HG02973 (cell line): ENCODE results near the gene MYL6B.
"Not testable (repeated sequence)": the region's sequence is repeated elsewhere in the genome, so short reads cannot be mapped to it uniquely, and the experiment has no call there.

Source experiments
- ATAC-seq: cut with Tn5 transposase; IDR thresholded peaks from one replicate; pipeline ENCODE4 v1.9.1; 2021; ENCODE audit warnings: moderate library complexity; ENCODE audit not compliant: unreplicated experiment

The MYL6B gene

DNA sequence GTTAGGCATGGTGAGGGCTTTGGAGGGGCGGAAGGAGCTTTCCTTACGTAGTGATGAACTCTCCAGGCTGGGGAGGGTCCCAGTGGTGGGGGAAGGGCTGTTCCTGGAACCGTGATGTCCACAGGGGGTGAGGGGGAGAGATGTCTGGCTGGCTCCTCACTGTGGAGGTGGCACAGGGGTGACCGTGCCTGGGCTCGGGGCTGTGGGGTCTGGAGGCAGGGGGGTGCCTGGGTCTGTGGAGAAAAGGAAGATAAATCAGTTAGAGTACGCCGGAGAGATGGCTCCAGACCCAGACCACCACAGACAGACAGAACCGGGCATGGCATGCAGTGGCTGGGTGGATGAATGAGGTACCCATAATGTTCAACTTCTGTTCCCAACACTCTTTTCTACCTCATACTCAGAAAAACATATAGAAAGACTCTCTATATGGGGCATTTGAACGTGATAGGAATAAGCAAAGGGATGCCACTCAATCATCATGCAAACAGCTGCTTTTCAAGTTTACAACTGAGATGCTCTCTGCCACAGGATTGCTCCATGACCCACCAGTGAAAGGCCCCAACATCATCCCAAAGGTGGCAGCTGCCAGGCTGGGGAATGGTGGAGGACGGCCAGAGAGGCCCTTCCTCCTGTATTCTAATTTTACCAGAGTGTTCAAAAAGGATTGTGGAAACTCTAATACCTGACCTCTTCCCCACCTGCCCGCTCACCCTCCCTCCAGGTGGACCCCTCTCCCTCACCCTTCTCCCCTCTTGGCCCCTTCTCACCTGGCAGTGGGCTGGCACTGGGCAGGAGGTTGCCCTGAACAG is 11.4 kb downstream of the MYL6B start:
- ATAC-seq = no peak

DNA sequence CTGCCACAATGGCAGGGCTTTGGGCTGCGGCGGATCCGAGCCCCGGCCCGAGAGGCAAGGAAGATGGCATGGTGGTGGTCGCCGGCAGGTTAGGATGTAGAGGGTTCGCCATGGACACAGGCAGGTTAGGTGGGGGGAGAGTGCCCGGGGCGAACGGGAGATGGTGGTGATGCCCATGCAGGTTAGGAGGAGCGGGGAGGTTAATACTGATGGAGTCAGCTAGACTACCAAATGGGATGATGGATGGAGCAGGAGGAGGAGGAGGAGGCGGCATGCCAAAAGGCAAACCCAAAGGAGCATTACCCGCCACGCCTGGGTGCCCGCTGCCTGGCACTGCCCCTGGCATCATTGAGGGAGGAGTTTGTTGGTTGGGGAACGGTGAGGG is 11.9 kb downstream of the MYL6B start:
- no peak for ATAC-seq

DNA sequence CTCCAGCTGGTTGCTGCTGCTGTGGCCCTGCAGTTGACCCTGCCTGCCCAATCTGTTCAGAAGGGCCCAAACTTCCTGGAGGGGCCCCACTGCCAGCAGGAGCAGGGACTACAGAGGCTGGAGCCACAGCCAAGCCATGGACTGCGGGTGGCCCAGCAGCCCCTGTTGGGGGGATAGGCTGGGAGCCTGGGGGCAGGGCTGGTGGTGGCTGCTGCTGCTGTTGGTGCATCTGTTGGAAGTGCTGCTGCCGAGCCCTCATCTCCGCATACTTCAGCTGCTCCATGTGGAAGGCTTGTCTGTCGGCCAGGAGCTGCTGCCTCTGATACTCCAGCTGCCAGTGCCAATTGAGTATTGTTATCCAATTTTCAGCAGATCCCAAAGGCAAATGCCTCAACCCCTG is 13.0 kb downstream of the MYL6B start:
- ATAC-seq = no peak

DNA sequence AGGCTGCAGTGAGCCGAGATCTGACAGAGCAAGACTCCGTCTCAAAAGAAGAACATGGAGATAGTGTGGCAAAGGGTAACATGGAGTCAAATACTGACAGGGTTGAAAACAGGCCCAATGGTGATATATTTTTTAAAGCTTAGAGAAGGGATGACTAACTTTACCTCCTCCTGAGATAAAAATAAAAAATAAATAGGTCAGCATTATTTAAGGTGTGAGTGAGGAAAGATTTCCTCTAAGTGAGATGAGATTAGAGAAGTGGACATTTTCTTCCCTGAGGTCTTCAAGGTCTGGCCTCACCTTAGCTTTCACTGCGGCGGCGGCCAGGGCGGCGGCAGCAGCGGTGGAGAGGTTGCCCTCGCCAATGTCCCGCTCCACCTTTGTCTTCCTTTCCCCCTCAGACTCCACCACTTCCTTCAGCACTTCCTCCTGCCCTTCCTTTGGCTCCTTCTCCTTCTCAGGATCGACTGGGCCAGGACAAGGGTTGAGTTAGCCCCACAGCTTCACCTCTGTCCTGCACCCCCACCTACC is 16.9 kb downstream of the MYL6B start:
- ATAC-seq = no peak

DNA sequence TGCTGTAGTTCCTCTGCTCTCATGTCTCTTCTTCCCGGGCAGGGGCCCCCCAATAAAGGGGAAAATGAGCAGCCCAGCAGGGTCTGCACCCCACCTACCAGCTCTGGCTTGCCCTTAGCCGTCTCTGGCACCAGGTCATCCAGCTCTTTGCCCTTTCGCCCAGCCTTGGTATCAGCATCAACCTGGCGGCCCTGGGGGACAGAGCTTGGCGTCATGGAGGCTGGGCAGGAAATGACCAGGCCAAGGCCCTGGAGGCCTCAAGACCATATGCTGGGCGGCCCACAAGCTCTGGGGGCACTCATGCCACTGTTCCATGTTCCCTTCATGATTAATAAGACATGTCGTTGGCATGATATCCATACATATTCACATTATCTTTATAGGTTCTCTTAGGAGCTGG is 20.5 kb downstream of the MYL6B start:
- ATAC-seq = no peak

DNA sequence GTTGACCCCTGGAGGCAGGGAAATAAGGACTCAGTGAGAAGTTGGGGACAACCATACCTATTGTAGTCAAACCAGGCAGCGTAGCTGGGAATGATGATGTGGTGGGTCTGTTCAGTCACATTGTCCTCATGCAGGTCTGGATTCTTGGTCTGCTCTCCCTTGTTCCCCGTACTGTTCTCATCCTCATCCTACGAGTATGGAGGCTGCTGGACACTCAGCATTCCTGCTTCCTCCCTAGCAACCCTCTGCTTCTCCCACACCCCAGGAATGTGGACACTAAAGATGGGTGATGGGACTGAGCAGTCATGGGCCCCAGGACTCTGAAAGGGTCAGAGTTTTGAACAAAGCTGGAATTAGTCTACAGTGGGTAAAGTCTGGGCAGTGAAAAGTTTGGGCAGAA is 26.0 kb downstream of the MYL6B start:
- no peak for ATAC-seq

DNA sequence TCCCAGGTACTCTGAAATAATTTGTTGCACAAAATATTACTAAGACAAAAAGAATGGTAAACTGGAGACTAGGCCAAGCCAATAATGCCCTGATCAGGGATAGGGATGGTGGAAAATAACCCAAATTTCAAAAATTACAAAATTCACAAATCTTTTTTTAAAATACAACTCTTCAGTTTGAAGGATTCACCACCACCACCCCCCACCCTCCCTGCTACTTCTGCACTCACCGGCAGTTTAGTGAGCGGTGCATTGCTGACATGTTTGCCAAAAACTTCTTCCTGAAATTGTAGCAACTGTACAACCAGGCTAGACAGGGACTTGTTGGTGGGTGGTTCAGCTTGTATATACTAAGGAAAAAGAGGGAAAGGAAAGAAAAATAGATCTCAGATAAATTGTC is 34.6 kb downstream of the MYL6B start:
- ATAC-seq = no peak

DNA sequence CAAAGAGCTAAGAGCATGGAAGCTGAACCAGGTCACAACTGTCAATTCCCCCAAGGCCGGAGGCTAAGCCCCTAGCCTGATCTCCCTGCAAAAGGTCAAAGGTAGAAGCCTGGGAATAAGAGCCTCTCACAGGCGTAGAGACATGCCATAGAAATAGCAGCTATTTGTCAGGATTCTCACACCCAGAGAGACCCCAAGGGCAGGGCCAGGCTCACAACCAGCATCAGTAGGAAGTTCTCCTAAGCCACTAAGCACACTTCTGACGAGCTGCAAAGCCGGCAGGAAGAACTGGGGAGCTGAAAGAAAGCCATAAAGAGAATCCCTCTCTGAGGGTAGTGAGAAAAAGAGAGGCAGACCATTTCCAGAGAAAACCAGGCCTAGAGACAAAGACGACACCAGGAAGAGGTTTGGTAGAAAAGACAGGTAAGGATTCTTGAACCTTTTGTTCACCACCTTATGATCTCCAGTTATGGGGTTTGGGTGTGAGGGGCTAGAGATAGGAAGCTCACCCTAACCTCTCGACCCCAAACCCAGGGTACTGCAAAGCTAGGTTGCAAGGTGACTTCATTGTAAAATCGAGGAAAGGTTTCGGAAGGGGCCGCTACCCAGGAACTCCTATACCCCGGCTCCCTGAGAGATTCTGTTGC is 35.9 kb downstream of the MYL6B start:
- no peak for ATAC-seq

DNA sequence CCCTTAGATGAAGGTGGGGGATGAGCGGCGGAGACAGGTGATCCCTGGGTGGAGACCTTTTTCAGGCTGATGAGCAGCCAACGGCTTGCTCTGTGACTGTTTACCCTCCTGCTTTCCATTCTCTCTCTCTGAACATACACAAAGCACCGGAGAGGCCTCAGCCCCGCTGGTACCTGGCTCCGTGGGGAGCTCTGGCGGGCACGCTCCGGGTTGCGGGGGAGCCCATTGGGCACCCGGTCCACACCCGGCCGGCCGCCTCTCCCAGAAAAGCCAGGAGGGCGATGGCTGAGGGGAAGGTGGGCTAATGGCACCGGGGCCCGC is 36.4 kb downstream of the MYL6B start:
- ATAC-seq = peak; percentile 2

DNA sequence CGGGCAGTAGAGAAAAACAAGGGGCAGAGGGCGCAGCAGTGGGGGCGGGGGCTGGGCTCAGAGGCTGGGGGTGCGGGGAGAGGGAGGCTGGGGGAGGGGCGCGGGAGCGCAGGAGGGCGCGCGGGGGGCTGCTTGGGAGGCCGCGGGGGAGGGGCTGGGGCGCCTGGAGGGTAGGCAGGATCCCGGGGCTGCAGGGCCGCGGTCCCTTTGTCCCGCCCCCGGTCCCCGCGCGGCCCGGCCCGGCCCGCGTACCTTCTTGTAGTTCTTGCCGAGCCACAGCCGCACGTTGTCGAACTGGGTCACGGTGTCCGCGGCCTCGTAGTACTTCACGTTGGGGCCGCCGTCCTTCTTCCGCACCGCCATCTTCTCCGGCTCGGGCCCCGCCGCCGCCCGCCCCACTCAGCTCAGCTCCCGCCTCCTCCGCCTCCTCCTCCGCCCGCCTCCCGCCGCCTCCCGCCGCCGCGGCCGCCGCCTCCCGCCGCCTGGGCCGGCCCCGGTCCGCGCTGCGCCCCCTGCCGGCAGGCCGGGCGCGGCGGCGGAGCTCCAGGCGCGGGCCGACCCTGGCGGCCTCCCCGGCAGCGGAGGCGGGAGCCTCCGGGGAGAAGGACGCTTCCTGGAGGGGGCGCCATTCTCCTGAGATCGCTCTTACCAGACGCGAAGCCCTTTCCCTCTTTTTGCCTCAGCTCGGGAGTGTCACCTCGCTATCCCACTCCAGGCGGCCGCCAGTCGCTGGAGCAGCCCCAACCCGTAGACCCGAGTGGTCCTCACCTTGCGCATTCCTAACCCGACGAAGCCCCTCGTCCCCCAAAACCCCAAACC is 36.9 kb downstream of the MYL6B start, which contains the start of gene SMARCC2:
TSS of gene SMARCC2 (minus strand) at position 385 of the 819 bp plus-strand sequence. CDS start at position 363, 22 bp downstream.
- ATAC-seq = peak; percentile 63

DNA sequence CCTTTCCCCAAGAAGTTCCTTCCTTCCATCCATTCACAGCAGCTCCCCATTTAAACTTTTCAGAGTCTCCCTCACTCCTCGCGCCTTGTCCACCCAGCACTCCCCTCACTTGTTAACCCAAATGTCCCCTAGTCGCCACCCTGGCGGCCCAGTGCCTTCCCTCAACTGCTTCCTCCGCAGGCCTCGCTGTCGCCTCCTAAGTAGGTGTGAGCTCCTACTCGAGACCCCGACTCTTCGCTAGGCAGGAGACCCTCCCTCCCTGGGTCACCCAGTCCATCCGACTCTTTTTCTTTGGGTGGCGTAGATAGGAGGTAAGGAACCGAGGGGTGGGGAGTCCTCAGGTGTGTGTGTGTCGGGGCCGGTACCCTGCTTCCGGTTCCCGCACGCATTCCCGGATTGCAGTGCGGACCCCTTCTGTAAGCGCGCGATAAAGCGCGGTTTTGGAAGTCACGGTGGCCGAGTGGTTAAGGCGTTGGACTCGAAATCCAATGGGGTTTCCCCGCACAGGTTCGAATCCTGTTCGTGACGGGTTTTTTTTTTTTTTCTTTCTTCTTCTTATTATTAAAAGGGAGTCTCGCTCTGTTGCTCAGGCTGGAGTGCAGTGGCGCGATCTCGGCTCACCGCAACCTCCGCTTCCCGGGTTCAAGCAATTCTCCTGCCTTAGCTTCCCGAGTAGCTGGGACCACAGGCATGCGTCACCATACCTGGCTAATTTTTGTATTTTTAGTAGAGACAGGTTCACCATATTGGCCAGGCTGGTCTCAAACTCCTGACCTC is 37.7 kb downstream of the MYL6B start:
- peak; percentile 33 for ATAC-seq

DNA sequence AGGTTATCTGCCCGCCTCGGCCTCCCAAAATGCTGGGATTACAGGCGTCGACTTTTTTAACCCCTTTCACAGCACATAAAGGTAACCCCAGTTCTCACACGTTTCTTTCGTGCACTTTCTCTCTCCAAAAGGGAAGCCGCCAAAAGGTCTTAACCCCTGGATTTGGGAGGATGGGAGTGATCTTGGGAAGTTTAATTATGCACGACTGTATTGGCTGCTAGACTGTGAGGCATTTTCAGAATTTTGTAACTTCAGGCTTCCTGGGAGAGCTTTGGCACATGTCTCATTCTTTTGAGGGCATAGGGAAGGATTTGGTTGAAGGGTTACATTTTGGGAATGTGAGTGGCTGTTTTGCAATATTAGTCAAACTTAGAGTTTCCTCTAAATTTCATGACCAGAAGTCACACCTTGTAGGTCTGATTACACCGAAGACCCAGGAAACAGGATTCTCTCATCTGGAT is 38.3 kb downstream of the MYL6B start:
- ATAC-seq = no peak

DNA sequence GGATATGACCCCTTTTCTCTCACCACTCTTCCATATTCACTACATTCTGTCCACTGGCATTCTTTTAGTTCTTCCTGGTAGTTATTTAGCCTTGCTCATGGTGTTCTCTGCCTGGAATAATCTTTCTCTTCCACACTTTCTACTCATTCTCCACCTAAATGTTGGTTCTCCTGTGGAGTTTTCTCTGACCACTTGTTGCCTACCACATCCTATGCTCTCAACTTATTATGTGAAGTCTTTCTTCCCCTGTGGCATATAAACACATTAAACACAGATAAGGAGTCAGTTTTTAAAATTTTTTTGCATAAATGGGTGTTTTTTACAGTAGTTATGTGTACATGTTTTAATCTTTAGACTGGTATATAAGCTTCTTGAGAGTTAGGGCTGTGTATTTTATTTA is 40.2 kb downstream of the MYL6B start:
- ATAC-seq = no peak

DNA sequence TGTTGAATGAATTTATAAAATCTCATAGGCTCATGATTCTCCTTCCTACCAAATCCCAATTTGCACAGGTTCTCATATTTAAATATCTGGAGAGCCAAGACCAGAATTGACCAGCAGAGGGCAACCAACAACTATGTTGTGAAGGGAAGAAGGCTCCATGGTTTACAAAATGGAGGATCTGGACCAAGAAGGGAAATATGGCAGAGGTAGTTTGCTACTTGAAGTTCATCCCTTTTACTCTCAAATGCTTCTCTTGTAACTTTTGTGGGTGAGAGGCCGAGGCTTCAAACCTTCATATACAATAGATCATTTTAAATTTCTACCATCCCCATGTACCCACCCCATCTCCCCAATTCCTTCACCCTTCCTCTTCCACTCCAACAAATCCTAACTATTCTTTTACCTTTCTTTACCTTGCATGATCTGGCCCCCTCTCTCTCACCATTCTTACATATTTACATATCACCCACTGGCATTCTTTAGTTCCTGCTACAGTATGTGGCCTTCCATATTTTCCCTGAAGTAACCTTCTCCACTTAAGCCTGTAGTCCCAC is 40.7 kb downstream of the MYL6B start:
- no peak for ATAC-seq

DNA sequence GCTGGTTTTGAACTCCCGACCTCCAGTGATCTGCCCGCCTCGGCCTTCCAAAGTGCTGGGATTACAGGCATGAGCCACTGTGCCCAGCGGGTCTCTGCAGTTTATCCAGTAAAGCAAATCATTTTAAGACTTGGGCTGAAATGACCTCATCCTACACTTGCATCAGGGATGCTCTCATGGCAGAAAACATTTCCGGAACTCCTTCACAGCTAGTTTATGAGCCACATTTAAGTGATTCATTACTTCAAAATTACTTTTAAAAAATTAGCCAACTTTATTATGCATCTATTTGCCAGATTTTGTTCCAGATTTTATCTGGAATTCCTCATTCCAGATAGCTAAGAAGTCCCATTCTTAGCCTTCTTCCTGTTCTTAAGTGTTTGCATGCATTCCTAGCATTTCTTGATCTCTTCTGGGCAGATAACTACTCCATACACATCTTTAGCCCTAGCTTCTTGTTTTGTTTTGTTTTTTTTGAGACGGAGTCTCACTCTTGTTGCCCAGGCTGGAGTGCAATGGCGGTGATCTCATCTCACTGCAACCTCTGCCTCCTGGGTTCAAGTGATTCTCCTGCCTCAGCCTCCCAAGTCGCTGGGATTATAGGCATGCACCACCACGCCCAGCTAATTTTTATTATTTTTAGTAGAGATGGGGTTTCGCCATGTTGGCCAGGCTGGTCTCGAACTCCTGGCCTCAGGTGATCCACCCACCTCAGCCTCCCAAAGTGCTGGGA is 44.6 kb downstream of the MYL6B start:
- not testable (repeated sequence) for ATAC-seq

DNA sequence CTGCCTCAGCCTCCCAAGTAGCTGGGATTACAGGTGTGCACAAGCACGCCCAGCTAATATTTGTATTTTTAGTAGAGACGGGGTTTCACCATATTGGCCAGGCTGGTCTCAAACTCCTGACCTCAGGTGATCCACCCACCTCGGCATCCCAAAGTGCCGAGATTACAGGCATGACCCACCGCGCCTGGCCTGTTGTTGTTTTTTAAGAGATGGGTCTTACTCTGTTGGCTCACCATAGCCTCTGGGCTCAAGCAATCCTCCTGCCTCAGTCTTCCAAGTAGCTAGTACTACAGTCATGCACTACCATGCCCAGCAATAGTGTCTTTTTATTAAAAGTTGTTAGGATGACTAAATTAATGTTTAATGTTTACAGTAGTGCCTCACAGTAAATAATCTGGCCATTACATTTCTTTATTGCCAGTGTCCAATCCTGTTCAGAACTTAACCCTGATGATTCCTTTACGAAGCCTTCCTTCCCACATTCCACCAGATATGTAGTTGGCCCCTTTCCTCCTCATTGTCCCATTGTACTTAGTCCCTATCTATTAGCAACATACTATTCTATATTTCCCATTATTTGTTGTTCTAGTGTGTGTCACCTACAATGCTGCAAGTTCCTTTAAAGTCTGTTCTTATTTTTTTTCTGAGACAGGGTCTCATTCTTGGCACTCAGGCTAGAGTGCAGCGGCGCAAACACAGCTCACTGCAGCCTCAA is 45.7 kb downstream of the MYL6B start:
- no peak for ATAC-seq

DNA sequence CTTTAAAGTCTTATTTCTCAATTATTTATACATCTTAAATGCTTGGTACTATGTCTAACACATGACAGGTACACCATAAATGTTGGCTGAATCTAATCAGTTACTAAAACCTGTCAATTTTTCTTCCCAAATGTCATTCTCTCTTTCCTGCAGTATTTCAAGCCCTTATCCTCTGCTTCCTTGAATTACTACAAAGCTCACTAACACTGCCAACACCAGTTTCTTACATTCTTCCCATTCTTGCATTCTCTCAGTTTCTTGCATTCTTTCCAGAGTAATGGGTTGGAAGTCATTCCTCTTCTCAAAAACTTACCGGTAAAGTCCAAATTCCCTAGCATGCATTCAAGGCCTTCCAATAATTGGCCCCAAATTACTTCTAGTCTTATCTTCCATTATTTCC is 46.4 kb downstream of the MYL6B start:
- no peak for ATAC-seq

DNA sequence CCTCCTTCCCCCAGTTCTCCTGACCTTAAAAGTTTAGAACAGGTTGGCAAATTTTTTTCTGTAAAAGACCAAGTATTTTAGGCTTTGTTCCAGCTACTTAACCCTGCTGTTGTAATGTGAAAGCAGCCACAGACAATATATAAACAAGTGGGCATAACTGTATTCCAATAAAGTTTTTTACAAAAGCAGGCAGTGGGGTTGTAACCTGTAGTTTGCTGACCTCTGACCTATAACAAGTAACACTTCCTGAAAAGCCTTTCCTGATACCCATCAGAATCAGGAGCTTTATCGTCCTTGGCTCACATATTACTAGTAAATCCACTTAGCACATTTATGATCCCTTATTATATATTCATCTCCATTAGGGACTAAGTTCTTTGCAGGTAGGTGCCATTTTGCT is 50.0 kb downstream of the MYL6B start:
- no peak for ATAC-seq

DNA sequence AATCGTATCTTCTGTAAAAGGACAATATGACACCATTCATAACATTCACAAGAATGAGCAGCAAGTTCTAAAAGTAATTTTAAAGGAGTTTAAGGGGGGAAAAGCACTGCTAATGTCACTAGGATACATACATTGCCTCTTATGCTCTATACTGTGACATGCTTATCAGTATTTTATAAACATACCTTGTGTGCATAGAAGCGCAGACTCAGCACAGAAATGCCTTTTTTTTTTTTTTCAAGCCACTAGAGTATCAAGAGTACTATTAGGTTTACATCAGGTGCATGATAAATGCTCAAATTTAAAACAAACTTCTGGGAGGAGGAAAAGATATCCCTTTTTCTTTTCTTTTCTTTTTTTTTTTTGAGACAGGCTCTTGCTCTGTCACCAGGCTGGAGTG is 50.5 kb downstream of the MYL6B start:
- no peak for ATAC-seq
